HL-60 (cell line): Measurements from ENCODE around the gene BGN.

ENCODE experiments used
- POLR2AphosphoS5 ChIP-seq: IDR thresholded peaks from 2 replicates; pipeline ENCODE4 v1.6.1; 2012; ENCODE audit warnings: low read depth
- TF ChIP-seq, protein P1 (sequence below): IDR thresholded peaks from 2 replicates; pipeline ENCODE4 v1.6.1; 2012; ENCODE audit warnings: low read depth; ENCODE audit not compliant: insufficient replicate concordance

GRCh38 chrX:153516073-153516472, 21.3 kb downstream of the BGN start:
- TF ChIP-seq, protein P1, sequence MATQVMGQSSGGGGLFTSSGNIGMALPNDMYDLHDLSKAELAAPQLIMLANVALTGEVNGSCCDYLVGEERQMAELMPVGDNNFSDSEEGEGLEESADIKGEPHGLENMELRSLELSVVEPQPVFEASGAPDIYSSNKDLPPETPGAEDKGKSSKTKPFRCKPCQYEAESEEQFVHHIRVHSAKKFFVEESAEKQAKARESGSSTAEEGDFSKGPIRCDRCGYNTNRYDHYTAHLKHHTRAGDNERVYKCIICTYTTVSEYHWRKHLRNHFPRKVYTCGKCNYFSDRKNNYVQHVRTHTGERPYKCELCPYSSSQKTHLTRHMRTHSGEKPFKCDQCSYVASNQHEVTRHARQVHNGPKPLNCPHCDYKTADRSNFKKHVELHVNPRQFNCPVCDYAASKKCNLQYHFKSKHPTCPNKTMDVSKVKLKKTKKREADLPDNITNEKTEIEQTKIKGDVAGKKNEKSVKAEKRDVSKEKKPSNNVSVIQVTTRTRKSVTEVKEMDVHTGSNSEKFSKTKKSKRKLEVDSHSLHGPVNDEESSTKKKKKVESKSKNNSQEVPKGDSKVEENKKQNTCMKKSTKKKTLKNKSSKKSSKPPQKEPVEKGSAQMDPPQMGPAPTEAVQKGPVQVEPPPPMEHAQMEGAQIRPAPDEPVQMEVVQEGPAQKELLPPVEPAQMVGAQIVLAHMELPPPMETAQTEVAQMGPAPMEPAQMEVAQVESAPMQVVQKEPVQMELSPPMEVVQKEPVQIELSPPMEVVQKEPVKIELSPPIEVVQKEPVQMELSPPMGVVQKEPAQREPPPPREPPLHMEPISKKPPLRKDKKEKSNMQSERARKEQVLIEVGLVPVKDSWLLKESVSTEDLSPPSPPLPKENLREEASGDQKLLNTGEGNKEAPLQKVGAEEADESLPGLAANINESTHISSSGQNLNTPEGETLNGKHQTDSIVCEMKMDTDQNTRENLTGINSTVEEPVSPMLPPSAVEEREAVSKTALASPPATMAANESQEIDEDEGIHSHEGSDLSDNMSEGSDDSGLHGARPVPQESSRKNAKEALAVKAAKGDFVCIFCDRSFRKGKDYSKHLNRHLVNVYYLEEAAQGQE, result no peak
- TF ChIP-seq POLR2AphosphoS5, result no peak
